Measurements from ENCODE around the gene KDM4B. TPM values are rescaled to one million over a fixed set of nuclear protein-coding genes. Genes with fewer than 3 reads are reported as not detected.

KDM4B gene
- total RNA-seq, 1 experiment from 2014 or later = 35.9 TPM

DNA sequence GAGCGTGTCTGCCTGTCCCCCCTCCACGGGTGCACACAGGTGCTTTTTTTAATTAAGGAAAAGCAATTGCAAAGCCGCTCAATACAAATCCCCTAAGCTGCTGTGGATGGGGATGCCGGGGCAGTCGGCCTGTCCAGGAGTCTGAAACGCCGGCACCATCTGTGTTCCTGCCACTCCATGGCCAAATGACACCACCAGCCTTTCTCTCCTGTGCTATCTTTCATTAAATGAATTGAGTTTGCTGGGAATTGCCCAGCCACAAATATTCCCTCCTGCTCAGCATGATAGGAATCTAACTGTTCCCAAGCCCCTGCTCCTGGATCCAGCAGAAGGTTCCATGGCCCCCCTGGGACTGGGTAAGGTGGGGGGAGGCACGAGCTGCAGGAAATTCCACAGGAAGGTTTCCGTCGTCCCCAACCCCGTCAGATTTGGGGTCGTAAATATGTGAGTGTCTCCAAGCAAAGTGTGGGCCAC lies 139.2 kb downstream of the KDM4B start:
- Histone ChIP-seq H3K4me2 (ENCODE audit: low read length) (no peak overlapping the region), H3K27me3 (ENCODE audit: insufficient read depth, low read length) (no peaks in the 10 kb centered on the region), H3K36me3 (ENCODE audit: control insufficient read depth in 1 of 2, insufficient read depth in 2 of 2, low read length in 2 of 2) (no peaks in the 10 kb centered on the region; a peak in 2 of 4 replicates), H2AFZ (ENCODE audit: low read depth, low read length, poor library complexity, severe bottlenecking) (no peak overlapping the region), H3K9me3 (ENCODE audit: control insufficient read depth in 1 of 2, insufficient read depth in 1 of 2, low read depth in 1 of 2, low read length in 2 of 2) (no peaks in the 10 kb centered on the region), H3K4me1 (ENCODE audit: control insufficient read depth in 1 of 2, insufficient read depth in 2 of 2, low read length in 2 of 2) (no peaks in the 10 kb centered on the region), H3K4me3 (replicated peaks in 1 of 2; ENCODE audit: low read depth in 1 of 2, low read length in 2 of 2) (no peak overlapping the region), H3K79me2 (ENCODE audit: insufficient read depth, low read length) (no peaks in the 10 kb centered on the region), H3K9ac (ENCODE audit: low read length) (no peak overlapping the region), H4K20me1 (ENCODE audit: insufficient read depth) (no peaks in the 10 kb centered on the region), H3K27ac (ENCODE audit: low read depth, low read length) (no peak overlapping the region), H3K9me2 (ENCODE audit: insufficient read depth) (no peaks in the 10 kb centered on the region)
- intact Hi-C loops (cut with micrococcal nuclease) = no loop called here
- RAD21 ChIA-PET (ENCODE audit: low non-redundant PET in 1 of 2, low total read pairs in 2 of 2, uncharacterized antibody in 2 of 2, unreplicated experiment in 2 of 2) = no interaction called here
- ATAC-seq (no peak), DNase-seq (ENCODE audit: low read depth, low spot score) (no peak)
- CTCF ChIA-PET = no interaction called here
- POLR2A ChIA-PET = no interaction called here
- BruUV-seq (replicated peaks) = no TSS peak
- TF ChIP-seq YY1 (IDR thresholded peaks at IDR 0.05; ENCODE audit: extremely low read depth, insufficient replicate concordance, low read depth, low read length) (no peak), EZH2 (IDR thresholded peaks at IDR 0.05) (no peak)

DNA sequence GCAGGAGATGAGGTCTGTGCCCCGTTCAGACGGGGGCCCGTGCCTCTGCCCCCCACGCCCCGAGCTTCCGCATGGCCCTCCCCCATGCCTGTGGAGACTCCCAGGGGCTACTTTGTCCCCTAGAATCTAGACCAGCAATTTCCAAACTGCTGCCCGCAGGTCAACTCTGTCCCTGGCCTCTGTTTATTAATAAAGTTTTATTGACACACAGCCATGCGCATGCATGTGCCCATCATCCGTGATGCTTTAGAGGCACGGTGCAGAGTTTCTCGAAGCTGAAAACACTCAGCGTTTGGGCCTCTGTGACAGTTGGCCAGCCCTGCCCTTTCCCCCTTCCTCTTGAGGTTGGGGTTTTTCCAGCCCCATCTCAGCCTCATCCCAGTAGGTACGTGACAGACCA lies 140.0 kb downstream of the KDM4B start:
- no peak overlapping the region for H2AFZ ChIP-seq (ENCODE audit: low read depth, low read length, poor library complexity, severe bottlenecking)
- H4K20me1 ChIP-seq (ENCODE audit: insufficient read depth) = no peaks in the 10 kb centered on the region
- no peaks in the 10 kb centered on the region for H3K27me3 ChIP-seq (ENCODE audit: insufficient read depth, low read length)
- no peak overlapping the region for H3K4me2 ChIP-seq (ENCODE audit: low read length)
- POLR2A ChIA-PET = no interaction called here
- DNase-seq (ENCODE audit: low read depth, low spot score) (no peak), ATAC-seq (no peak)
- BruUV-seq (replicated peaks) = no TSS peak
- intact Hi-C loops (cut with micrococcal nuclease) = no loop called here
- H3K36me3 ChIP-seq (ENCODE audit: control insufficient read depth in 1 of 2, insufficient read depth in 2 of 2, low read length in 2 of 2) = no peaks in the 10 kb centered on the region; a peak in 2 of 4 replicates
- H3K9ac ChIP-seq (ENCODE audit: low read length) = no peak overlapping the region
- CTCF ChIA-PET = no interaction called here
- TF ChIP-seq, protein P1, sequence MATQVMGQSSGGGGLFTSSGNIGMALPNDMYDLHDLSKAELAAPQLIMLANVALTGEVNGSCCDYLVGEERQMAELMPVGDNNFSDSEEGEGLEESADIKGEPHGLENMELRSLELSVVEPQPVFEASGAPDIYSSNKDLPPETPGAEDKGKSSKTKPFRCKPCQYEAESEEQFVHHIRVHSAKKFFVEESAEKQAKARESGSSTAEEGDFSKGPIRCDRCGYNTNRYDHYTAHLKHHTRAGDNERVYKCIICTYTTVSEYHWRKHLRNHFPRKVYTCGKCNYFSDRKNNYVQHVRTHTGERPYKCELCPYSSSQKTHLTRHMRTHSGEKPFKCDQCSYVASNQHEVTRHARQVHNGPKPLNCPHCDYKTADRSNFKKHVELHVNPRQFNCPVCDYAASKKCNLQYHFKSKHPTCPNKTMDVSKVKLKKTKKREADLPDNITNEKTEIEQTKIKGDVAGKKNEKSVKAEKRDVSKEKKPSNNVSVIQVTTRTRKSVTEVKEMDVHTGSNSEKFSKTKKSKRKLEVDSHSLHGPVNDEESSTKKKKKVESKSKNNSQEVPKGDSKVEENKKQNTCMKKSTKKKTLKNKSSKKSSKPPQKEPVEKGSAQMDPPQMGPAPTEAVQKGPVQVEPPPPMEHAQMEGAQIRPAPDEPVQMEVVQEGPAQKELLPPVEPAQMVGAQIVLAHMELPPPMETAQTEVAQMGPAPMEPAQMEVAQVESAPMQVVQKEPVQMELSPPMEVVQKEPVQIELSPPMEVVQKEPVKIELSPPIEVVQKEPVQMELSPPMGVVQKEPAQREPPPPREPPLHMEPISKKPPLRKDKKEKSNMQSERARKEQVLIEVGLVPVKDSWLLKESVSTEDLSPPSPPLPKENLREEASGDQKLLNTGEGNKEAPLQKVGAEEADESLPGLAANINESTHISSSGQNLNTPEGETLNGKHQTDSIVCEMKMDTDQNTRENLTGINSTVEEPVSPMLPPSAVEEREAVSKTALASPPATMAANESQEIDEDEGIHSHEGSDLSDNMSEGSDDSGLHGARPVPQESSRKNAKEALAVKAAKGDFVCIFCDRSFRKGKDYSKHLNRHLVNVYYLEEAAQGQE (IDR thresholded peaks at IDR 0.05; ENCODE audit: low read depth) = no peak
- TF ChIP-seq, protein P2, sequence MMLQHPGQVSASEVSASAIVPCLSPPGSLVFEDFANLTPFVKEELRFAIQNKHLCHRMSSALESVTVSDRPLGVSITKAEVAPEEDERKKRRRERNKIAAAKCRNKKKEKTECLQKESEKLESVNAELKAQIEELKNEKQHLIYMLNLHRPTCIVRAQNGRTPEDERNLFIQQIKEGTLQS (IDR thresholded peaks at IDR 0.05) = no peak
- no peak for TF ChIP-seq POLR2A (IDR thresholded peaks at IDR 0.05; ENCODE audit: borderline replicate concordance, extremely low read depth, insufficient read depth, insufficient read length)
- no peak for TF ChIP-seq POLR2AphosphoS5 (IDR thresholded peaks at IDR 0.05; ENCODE audit: low read depth, low read length)
- TF ChIP-seq, protein P3, sequence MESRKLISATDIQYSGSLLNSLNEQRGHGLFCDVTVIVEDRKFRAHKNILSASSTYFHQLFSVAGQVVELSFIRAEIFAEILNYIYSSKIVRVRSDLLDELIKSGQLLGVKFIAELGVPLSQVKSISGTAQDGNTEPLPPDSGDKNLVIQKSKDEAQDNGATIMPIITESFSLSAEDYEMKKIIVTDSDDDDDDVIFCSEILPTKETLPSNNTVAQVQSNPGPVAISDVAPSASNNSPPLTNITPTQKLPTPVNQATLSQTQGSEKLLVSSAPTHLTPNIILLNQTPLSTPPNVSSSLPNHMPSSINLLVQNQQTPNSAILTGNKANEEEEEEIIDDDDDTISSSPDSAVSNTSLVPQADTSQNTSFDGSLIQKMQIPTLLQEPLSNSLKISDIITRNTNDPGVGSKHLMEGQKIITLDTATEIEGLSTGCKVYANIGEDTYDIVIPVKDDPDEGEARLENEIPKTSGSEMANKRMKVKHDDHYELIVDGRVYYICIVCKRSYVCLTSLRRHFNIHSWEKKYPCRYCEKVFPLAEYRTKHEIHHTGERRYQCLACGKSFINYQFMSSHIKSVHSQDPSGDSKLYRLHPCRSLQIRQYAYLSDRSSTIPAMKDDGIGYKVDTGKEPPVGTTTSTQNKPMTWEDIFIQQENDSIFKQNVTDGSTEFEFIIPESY (IDR thresholded peaks at IDR 0.05; ENCODE audit: extremely low read depth, insufficient replicate concordance, low read length) = no peak
- no peak for TF ChIP-seq SP1 (IDR thresholded peaks at IDR 0.05; ENCODE audit: low read depth)
- no peak for TF ChIP-seq EGR1 (IDR thresholded peaks at IDR 0.05; ENCODE audit: low read depth)
- TF ChIP-seq RAD21 (IDR thresholded peaks at IDR 0.05; ENCODE audit: low read depth) = no peak
- H3K79me2 ChIP-seq (ENCODE audit: insufficient read depth, low read length) = no peaks in the 10 kb centered on the region
- H3K9me3 ChIP-seq (ENCODE audit: control insufficient read depth in 1 of 2, insufficient read depth in 1 of 2, low read depth in 1 of 2, low read length in 2 of 2) = no peaks in the 10 kb centered on the region
- RAD21 ChIA-PET (ENCODE audit: low non-redundant PET in 1 of 2, low total read pairs in 2 of 2, uncharacterized antibody in 2 of 2, unreplicated experiment in 2 of 2) = no interaction called here
- H3K4me3 ChIP-seq (replicated peaks in 1 of 2; ENCODE audit: low read depth in 1 of 2, low read length in 2 of 2) = no peak overlapping the region
- no peaks in the 10 kb centered on the region for H3K4me1 ChIP-seq (ENCODE audit: control insufficient read depth in 1 of 2, insufficient read depth in 2 of 2, low read length in 2 of 2)
- no peak overlapping the region for H3K27ac ChIP-seq (ENCODE audit: low read depth, low read length)
- no peaks in the 10 kb centered on the region for H3K9me2 ChIP-seq (ENCODE audit: insufficient read depth)

Data from HCT116 (cell line).